Measurements from ENCODE around the gene SLC5A2. TPM values are rescaled to one million over a fixed set of nuclear protein-coding genes. Genes with fewer than 3 reads are reported as not detected.
"Not testable (repeated sequence)": the region's sequence is repeated elsewhere in the genome, so short reads cannot be mapped to it uniquely, and the experiment has no call there.

SLC5A2 gene
- total RNA-seq, 1 donor from 2014 or later, result not detected

GRCh38 chr16:31488468-31489297, 5.8 kb downstream of the SLC5A2 start:
- intact Hi-C loops (cut with DNase I), result no loop called here
- DNase-seq (ENCODE audit: low spot score), result no peak

- intact Hi-C loops (cut with DNase I), result no loop called here
- DNase-seq (ENCODE audit: low spot score), result no peak
Observed at GRCh38 chr16:31489298-31489564, 6.3 kb downstream of the SLC5A2 start.

DNA sequence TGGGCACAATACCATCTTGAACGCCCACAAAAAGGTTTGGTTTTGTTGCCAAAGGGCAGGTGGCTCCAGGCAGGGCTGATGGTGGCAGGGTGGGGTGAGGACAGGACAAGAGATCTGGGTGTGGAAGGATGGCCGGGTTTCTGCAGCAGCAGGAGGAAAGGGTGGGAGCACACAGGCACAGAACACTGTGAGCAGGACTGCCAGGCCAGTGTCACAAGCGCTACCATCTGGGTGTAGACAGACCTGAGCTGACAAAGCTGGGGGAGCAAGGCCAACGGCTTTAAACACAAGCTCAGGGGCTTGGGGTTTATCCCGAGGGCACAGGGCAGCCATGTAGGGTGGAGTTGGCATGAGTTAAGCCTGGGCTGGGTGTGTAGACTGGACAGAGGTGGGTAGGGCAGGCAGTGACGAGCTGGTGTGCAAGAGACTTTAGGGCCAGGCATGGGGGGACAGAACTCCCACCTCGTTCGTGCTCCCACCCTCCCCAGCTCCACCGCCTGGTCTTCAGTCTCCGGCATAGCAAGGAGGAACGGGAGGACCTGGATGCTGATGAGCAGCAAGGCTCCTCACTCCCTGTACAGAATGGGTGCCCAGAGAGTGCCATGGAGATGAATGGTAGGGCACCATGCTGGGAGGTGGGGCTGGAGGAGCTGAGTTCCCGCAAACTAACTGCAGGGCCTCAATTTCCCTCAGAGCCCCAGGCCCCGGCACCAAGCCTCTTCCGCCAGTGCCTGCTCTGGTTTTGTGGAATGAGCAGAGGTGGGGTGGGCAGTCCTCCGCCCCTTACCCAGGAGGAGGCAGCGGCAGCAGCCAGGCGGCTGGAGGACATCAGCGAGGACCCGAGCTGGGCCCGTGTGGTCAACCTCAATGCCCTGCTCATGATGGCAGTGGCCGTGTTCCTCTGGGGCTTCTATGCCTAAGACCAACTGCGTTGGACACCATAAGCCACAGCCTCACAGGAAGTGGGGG, 7.0 kb downstream of the SLC5A2 start:
- intact Hi-C loops (cut with DNase I), result no loop called here
- no peak for DNase-seq (ENCODE audit: low spot score)

GRCh38 chr16:31491778-31492418, 9.0 kb downstream of the SLC5A2 start:
- intact Hi-C loops (cut with DNase I), result no loop called here

DNA sequence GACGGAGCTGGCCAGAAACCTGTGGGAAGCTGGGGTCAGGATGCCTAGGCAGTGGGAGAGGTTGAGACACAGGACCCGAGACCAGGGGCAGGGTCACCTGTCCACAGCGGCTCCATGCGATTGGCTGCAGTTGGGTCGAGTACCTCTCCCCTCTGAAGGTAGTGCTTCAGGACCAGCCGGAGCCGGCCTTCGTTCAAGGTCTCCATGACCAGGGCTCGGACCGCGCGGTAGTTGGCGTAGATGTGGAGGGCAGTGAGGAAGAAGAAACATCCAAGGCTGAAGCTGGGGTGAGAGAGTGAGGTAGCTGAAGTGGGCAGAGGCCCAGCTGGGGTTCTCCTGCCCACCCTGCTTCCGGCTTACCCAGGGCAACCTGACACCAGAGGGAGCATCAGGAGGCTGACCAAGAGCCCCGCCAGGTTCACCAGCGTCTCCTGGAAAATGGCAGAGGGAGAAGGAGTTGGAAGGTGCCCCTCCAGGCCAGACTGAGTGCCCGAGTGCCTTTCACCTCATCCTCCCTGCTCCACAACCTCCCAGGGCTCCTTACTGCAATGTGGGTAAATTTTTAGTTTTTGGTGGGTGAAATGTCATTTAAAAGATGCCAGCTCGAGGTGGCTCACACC, 10.7 kb downstream of the SLC5A2 start:
- DNase-seq (ENCODE audit: low spot score), result no peak
- intact Hi-C loops (cut with DNase I), result no loop called here

More at GRCh38 chr16:31491778-31492418, 9.0 kb downstream of the SLC5A2 start:
- DNase-seq (ENCODE audit: low spot score), result no peak

GRCh38 chr16:31496670-31497069, 13.7 kb downstream of the SLC5A2 start:
- intact Hi-C loops (cut with DNase I), result no loop called here
- no peak for DNase-seq (ENCODE audit: low spot score)

DNA sequence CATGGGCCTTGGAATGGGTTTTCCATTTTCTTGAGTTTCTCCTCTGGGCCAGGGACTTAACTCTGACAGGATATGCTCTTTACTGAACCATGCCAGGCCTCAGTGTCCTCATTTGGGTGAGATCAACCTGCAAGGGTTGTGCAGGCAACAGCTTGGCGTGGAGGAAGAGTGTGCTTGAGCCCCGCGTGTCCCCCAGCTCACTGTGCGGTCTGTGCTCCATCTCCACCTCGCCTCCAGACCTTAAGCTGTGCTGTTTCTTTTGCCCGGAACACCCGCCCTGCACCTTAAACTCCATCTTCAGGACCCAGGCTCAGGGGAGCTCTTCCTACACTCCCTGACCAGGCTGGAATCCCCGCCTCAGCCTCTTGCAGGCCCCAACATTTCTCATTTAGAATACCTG, 15.6 kb downstream of the SLC5A2 start:
- intact Hi-C loops (cut with DNase I), result no loop called here
- DNase-seq (ENCODE audit: low spot score), result no peak

GRCh38 chr16:31499928-31500327, 17.0 kb downstream of the SLC5A2 start:
- DNase-seq (ENCODE audit: low spot score), result no peak
- intact Hi-C loops (cut with DNase I), result loop anchor here (10.0 kb wide), 1 partner anchor 205 kb away; no protein-coding TSS in a partner anchor

DNA sequence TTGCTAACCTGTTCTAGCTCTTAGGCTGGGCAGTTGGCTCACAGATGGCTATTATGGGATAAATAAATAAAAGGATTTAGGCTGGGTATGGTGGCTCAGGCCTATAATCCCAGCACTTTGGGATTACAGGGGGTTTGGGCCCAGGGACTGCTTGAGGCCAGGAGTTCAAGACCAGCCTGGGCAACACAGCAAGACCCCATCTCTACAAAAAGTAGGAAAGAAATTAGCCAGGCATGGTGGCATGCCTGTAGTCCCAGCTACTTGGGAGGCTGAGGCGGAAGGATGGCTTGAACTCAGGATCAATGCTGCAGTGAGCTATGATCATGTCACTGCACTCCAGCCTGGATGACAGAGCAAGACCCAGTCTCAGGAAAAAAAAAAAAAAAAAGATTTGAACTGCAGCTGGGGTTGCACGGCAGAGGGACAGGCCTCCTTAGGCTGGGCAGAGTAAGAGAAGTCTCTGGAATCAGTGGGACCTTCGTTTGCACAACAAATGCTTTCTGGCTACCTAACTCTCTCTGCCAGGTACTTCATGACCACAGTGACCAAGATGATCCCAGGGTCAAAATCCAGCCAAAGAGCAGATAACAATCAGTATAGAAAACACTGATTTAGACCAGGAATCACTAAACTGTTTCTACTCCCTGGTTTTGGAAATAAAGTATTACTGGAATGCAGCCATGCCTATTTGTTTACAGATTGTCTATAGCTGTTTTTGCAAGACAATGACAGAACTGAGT, 18.5 kb downstream of the SLC5A2 start:
- intact Hi-C loops (cut with DNase I), result loop anchor here (10.0 kb wide), 1 partner anchor 203 kb away; no protein-coding TSS in a partner anchor

DNA sequence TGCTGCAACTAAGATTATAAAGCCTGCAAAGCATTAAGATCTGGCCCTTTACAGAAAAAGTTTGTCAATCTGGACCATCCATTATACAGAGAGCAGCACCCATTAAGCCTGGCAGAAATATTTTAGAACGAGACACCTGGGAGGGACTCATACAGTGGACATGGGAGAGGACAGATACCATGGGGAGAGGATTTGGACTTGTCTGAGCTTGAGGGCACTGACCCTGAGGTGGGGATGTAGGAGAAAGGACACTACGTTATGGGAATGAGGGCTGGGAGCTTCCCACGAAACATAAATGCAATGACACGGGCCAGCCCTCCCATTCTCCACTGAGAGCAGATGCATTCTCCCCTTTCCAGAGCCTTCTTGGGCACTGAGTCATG, 19.0 kb downstream of the SLC5A2 start:
- DNase-seq (ENCODE audit: low spot score), result no peak
- intact Hi-C loops (cut with DNase I), result loop anchor here (10.0 kb wide), 1 partner anchor 203 kb away; no protein-coding TSS in a partner anchor

More for the DNA sequence above, 18.5 kb downstream of the SLC5A2 start:
- no peak for DNase-seq (ENCODE audit: low spot score)

- DNase-seq (ENCODE audit: low spot score), result no peak
- intact Hi-C loops (cut with DNase I), result loop anchor here (10.0 kb wide), 1 partner anchor 202 kb away; no protein-coding TSS in a partner anchor
Observed at GRCh38 chr16:31502981-31503380, 20.1 kb downstream of the SLC5A2 start.

GRCh38 chr16:31503555-31503954, 20.6 kb downstream of the SLC5A2 start:
- DNase-seq (ENCODE audit: low spot score), result not testable (repeated sequence)
- intact Hi-C loops (cut with DNase I), result loop anchor here (10.0 kb wide), 1 partner anchor 201 kb away; no protein-coding TSS in a partner anchor

GRCh38 chr16:31504159-31504558, 21.2 kb downstream of the SLC5A2 start:
- intact Hi-C loops (cut with DNase I), result loop anchor here (10.0 kb wide), 1 partner anchor 201 kb away; no protein-coding TSS in a partner anchor
- no peak for DNase-seq (ENCODE audit: low spot score)

GRCh38 chr16:31505483-31505882, 22.6 kb downstream of the SLC5A2 start:
- DNase-seq (ENCODE audit: low spot score), result no peak
- intact Hi-C loops (cut with DNase I), result loop anchor here (5.0 to 10.0 kb wide), 2 partner anchors 48 to 199 kb away; partner anchors contain the start of gene ARMC5

DNA sequence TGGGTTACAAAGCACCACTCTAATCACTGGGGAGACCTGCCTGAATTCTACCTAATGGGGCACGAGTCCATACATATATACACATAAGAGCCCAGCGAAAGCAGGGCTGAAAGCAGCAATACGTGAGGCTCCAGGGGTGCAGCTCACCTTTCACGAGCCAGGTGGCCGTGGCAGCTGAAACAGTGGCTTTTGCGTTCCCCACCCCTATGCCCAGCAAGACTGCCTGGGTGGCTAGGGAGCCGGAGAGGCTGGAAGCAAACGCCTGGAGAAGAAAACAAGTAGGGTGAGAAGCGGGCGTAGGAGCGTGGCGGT, 24.6 kb downstream of the SLC5A2 start:
- intact Hi-C loops (cut with DNase I), result loop anchor here (5.0 to 10.0 kb wide), 2 partner anchors 50 to 197 kb away; partner anchors contain the start of gene ARMC5
- DNase-seq (ENCODE audit: low spot score), result no peak

DNA sequence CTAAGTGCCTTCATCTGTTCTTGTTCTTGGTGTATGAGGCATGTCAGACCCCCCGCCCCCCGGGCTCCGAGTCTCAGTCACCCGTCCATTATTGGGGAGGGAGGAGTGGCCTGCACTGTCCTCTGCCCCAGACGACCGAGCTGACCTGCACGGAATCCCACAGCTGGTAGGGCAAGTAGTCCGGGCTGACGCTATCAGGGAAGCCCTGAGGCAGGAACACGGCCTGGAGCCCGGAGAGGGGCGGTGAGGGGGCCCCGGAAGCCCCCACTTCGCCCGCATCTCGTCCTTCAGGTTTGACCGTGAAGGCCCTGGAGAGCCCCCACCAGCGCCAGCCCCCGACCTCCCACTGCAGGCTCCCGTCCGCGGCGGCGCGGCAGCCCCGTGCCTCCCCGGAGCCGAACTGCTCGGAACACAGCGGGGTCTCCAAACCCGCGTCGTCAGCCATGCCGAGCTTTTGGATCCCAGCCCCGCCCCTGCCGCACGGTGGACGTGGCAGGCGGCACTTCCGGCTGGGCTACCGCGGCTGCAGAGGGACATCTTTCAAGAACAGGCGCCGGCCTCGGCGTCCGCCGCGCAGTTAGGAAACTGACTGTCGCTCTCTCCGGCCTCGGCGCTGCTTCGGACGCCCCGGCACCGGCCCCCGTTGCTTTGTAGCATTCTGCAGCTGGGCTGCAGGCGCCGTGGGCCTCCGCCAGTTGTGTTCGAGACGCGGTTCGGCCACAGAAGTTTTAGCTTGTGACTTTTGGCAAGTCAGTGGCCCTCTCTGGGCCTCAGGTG, 25.2 kb downstream of the SLC5A2 start, which contains the start of gene RUSF1:
TSS of gene RUSF1 (minus strand) at position 463 of the 777 bp plus-strand sequence. CDS start at position 445, 18 bp downstream.
- peak; percentile 98 for DNase-seq (ENCODE audit: low spot score)
- intact Hi-C loops (cut with DNase I), result loop anchor here (2.0 to 10.0 kb wide), 3 partner anchors 33 to 197 kb away; partner anchors contain the start of gene ARMC5

DNA sequence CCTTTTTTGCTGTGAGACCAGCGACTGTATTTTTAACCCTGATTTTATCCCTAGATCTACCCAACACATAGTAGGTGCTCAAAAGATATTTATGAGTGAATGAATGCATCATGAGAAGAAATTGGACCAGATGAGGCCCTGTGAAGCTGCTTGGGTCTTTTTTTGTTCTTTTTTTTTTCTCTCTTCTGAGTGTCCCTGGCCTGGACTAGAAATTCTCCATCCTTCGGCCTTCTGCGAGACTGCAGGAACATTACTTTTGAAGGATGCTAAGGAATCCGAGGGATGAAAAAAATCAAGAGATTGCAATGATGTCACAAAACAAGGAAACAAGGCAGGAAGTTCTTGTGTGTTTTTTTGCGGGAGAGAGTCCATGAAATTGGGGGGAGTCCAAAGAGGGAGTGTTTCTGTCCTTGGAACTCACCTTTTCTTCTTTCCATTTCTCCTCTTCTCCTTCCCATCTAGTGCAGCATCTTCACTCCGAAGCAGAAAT, 25.8 kb downstream of the SLC5A2 start:
- intact Hi-C loops (cut with DNase I), result loop anchor here (2.0 to 10.0 kb wide), 3 partner anchors 34 to 196 kb away; partner anchors contain the start of gene ARMC5
- no peak for DNase-seq (ENCODE audit: low spot score)

Data from cardiac septum (tissue), 1 donor.